Embryonic facial prominence (tissue), 1 donor: ENCODE results near the gene CLEC18A.
"Not testable (repeated sequence)": the region's sequence is repeated elsewhere in the genome, so short reads cannot be mapped to it uniquely, and the experiment has no call there.

Source experiments
- DNase-seq: peaks from one replicate; pipeline ENCODE4 v3.0.0-alpha.2; 2016; ENCODE audit errors: extremely low spot score

Gene CLEC18A

DNA sequence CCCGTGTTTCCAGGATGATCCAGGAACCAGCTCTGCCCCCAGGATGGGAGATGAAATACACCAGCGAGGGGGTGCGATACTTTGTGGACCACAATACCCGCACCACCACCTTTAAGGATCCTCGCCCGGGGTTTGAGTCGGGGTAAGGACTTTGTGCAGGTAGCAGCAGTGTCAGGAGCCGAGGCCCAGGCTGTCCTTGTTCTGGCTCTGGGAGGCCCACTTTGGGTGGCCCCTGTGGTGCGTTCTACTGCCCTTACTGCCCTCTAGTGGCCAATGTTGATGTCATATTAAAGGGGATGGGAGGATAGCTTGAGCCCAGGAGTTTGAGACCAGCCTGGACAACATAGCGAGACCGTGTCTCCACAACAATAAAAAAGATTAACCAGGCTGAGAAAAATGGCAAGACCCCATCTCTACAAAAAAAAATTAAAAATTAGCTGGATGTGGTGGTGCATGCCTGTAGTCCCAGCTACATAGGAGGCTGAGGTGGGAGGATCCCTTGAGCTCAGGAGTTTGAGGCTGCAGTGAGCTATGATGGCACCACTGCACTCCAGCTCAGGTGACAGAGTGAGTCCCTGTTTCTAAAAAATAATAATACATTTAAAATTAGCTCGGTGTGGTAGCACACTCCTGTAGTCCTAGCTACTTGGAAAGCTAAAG, 20.9 kb upstream of the CLEC18A start:
- no peak for DNase-seq

DNA sequence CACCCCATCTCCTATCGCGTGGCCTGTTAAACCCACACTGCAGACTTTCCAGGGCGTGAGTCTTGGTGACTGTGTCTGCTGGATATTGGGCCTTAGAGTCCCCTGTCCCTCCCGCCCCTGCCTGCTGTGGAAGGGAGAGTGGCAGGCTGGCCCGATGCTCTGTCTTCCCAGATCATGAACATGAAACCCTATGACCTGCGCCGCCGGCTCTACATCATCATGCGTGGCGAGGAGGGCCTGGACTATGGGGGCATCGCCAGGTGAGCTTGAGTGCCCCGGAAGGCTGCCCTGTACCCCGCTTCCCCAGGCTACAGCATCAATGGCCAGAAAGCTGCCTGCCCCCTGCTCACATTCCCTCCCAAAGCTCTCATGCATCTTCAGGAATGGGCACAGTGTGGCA, 19.5 kb upstream of the CLEC18A start:
- DNase-seq, result no peak

DNA sequence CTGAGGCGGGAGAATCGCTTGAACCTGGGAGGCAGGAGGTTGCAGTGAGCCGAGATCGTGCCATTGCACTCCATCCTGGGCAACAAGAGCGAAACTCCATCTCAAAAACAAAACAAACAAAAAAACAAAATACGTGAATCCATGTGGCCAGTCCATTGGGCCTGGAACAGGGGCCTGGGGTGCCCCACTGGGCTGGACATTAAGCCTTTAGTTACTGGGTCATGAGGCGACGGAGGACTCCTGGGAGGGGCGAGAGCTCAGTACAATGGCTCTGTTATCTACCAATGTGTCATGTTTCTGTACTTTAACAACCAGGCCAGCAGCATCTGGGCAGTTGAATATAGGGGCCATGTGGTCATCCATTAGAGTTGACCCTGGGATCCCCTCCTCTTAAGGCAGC, 18.9 kb upstream of the CLEC18A start:
- no peak for DNase-seq

DNA sequence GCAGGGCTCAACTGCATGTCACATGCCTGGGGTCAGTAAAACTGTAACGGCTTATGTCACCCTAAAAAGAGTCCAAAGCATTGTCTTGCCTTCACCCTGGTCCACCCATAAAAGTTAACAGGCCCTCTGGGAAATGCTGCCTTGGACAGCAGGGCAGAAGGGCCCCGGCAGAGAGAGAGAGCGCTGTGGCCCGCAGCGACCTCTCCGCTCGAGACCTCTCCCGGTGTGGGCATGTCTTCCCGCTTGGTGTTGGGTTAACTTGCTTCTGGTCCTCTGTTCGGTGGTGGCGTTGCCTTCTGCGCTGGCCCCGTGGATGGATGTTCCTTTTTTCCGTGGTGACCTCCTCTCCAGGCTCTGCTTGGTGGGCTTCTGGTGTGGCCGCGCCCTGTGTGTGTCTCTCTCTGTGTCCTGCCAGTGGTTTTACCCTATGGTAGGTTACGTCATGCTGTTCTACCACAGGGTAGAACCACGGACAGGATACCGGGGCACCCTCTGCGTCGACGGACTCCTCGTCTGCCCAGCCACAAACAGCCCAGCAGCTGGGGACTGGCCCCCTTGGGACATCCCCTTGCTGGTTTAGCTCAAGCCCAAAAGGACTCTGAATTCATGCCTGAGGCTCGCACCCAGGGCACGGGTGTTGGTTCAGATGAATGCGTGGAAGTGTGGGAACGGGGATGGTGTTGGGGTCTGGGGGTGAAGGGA, 18.3 kb upstream of the CLEC18A start:
- DNase-seq, result no peak

DNA sequence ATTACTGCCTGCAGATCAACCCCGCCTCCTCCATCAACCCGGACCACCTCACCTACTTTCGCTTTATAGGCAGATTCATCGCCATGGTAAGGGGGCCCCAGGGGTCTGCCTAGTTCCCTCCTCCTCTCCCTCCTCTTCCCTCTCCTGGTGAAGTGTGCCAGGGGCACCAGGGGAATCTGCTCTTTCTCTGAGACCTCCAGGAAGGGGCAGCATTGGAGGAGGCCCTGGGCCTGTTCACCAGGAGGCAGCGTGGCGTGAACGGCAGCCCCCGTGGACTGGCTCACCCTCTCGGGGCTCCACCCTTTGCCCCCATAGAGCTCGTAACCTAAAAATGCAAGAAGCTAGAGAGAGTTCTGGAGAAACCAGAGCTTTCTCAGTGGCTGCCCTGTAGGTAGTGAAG, 17.1 kb upstream of the CLEC18A start:
- DNase-seq, result no peak

DNA sequence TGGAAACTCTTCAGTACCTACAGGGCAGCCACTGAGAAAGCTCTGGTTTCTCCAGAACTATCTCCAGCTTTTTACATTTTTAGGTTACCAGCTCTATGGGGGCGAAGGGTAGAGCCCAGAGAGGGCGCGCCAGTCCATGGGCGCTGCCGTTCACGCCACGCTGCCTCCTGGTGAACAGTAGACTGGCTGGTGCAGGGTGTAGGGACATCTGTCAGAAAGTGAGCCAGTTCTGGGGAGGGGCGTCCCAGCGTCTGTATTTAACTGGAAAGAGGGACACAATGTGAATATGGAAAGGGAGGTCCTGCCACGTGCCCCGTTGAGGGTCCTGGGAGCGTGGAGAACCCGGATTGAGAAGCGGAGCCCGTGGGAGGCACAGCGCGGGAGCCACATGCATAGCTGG, 16.4 kb upstream of the CLEC18A start:
- no peak for DNase-seq

DNA sequence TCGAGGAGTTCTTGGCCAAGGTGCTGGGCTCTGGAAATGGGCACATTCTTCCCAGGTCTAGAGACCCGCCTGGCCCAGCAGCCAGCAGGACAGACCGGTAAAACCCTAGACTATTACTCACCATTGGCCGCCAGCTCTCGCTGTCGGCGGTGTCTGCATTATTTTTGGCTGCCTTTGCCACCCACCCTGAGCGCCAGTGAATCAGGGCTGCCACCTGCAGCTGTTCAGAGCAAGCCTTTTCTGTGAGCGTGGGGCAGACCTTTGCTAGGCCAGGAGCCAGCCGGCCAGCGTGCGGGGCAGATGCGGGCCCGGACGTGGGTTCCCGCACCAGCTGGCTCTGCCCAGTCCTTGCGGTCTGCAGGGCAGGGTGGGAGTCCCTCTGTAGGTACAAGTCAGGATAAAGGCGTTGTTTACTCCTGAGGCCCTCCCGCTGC, 15.8 kb upstream of the CLEC18A start:
- DNase-seq, result no peak

DNA sequence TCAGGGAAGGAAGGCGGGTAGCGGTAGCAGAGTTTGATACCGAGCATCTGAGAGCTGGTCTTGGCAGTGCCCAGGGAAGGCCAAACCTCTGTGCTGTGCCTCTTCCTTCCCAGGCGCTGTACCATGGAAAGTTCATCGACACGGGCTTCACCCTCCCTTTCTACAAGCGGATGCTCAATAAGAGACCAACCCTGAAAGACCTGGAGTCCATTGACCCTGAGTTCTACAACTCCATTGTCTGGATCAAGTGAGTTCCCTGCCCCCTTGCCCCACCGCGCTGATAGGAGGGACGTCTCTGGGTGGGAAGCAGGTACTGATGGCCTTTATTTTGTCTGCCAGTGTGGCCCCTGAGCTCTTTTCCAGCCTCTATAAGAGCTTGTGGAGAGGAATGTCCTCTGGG, 15.4 kb upstream of the CLEC18A start:
- DNase-seq, result no peak

DNA sequence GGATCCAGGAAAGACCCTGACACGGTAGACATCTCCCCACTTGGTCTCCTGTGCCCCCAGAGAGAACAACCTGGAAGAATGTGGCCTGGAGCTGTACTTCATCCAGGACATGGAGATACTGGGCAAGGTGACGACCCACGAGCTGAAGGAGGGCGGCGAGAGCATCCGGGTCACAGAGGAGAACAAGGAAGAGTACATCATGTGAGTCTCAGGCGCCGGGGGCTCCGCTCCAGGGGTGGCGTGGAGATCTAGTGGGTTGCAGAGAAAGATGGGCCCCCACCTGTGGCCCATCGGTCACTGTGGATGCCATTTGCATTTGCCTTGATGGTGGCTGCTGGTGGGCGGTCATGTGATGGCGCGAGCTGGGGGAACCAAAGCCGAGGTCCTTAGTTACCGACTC, 14.9 kb upstream of the CLEC18A start:
- DNase-seq, result no peak

DNA sequence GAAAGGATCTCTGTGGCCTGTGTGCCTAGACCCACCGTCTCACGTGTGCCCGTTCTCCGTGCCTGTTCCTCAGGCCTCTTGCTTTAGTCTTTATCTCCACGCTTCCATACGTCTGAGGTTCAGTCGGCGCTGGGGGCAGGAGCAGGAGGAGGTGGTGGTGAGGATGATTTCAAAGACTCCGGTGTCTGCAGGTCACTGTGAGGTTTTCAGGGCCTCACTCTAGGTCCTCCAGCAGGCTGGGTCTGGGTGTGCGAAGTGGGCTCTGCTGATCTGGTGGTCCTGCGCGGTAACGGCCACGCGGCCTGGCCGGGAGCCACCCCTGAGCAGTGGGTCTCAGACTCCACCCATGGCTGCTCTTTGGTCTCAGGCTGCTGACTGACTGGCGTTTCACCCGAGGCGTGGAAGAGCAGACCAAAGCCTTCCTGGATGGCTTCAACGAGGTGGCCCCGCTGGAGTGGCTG, 14.4 kb upstream of the CLEC18A start:
- no peak for DNase-seq

DNA sequence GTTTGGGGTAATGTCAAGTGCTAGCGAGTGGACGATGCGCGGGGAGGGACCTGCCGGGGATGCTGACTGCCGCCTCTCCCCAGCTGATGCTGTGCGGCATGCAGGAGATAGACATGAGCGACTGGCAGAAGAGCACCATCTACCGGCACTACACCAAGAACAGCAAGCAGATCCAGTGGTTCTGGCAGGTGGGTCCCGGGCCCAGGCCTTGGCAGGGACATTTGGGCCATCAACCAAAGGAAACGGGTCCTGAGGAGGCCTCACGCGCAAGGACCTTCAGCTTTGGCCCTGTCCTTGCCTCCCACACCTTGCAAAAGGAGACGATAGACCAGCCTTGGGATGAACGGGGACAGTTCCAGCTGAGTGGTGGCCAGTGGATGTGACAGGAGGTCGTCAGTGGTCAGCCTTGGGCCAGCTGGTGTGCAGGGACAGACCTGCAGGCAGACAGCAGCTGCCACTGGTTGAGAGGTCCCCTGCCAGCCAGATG, 13.6 kb upstream of the CLEC18A start:
- no peak for DNase-seq

DNA sequence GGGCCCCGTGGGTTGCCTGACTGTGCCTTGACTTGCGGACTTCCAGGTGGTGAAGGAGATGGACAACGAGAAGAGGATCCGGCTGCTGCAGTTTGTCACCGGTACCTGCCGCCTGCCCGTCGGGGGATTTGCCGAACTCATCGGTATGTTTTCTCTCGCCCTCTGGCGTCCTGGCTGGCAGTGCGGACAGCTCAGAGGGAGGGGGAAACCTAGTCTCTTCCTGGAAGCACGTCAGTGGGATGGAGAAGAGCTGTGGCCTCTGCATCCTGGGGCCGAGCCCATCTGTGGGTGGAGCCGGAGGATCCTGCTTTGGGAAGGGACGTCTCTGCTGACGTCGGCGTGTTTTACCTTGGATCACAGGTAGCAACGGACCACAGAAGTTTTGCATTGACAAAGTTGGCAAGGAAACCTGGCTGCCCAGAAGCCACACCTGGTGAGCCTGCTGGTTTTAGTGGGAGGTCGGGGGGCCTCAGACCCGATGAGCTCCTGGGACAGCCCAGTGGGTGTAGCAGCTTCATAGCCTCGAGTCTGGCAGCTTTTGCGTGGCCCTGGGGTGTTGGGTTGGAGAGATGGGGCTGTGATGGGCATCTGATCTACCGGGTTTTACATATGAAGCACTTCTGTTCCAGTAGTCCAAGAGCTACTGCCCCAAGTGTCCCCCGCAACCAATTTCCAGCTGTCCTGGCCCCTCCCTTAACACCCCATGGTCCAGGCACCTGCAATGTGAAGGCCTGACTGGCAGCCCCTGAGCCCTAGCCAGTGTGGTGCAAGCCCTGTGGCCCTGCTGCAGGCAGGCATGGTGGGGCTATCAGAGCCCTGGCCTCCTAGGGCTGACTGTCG, 11.9 kb upstream of the CLEC18A start:
- DNase-seq, result no peak

DNA sequence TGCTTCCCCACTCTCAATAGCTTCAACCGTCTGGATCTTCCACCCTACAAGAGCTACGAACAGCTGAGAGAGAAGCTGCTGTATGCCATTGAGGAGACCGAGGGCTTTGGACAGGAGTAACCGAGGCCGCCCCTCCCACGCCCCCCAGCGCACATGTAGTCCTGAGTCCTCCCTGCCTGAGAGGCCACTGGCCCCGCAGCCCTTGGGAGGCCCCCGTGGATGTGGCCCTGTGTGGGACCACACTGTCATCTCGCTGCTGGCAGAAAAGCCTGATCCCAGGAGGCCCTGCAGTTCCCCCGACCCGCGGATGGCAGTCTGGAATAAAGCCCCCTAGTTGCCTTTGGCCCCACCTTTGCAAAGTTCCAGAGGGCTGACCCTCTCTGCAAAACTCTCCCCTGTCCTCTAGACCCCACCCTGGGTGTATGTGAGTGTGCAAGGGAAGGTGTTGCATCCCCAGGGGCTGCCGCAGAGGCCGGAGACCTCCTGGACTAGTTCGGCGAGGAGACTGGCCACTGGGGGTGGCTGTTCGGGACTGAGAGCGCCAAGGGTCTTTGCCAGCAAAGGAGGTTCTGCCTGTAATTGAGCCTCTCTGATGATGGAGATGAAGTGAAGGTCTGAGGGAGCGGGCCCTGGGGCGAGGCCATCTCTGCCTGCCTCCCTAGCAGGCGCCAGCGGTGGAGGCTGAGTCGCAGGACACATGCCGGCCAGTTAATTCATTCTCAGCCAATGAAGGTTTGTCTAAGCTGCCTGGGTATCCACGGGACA, 11.1 kb upstream of the CLEC18A start:
- DNase-seq, result no peak

DNA sequence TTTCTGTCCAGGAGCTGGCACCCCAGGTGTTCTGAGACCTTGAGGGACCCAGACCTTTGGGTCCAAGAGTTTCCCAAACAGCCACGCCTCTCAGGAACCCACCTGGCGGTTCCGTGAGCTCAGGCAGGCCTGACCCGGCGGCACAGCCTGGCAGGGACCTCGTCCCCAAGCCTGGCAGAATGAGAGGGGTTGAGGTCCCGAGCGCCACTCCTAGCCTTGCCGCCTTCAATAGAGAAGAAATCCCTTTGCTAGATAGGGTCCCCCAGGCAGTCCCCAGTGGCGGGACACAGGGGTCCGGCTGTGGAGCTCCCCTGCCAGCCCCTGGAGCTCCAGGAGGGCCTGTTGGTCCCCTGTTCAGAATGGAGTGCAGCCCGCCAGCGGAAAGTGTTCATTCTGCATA, 10.5 kb upstream of the CLEC18A start:
- no peak for DNase-seq

DNA sequence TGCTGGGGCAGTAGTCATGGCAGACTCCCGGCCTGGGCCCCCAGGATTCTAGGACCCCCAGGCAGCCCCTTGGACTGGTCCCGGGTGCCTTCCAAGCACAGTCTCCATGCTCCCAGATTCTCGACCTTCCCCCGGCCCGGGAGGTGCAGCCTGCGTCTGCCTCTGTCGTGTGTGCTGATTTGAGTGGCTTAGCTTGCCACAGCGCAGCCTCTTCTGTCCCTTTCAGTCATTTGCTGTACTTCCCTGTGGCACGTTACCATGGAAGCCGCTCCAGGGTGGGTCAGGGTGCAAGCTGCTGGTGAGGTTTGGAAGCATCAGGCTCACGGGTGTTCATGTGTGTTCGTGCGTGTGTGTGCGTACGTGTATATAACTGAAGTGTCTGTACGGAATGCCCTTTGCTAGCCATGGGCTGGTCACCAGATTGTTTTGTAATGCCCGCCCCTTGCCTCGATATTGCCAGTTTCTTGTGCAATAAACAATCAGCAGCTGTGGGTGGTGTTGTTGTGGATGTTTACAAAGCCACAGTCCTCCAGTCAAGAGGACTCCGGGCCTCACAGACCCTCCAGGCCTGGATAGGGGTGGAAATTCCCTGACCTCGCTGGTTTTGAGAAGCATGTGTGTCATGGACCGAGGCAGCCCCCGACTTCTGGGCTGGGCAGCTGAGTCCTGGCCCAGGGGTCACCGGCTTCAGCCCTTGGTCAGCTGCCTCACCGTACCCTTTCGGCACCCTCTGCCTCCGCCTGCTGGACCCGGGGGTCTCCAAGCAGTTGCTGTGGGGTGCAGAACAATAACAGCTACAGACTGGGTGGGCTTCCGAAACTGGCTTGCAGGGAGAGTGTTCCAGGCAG, 9.7 kb upstream of the CLEC18A start:
- DNase-seq, result no peak

DNA sequence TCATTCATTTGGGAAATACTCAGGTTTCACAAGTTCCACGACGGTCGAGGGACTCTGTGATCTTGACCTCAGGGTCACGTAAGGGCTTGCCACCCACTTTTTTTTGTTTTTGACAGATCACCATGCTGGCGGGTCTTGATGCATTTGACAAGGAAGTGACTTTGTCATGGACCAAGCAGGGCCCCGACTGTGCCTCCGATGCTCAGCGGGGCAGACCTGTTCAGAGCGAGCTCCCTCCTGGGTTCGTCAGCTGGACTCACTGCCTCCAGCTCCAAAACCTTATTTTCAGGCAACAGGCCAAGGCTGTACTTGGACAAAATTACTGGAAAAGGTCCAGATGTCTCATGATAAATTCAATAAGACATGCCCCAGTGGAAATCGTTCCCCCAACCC, 9.0 kb upstream of the CLEC18A start:
- no peak for DNase-seq

DNA sequence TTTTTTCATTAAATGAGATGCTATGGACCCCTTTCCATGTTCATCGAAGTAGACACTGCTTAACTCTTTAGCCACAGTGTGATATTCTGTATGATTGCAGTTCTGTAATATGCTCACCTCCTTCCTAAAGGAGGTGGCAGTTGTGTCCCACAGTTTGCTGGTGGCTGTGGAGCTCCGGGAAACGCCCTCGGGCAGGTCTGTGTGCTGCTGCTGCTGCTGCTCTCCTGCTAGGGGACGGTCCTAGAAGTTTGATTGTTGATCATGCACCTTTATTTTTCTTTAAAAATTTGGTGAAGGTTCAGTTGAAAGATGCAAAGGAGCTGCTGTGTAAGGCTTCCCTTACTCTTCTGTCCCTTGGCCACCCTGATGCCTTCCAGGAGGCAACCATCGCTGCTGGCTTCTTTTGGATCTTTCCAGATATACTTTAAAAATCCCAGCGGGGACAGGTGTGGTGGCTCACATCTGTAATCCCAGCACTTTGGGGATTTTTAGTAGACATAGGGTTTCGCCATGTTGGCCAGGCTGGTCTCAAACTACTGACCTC, 8.4 kb upstream of the CLEC18A start:
- no peak for DNase-seq

DNA sequence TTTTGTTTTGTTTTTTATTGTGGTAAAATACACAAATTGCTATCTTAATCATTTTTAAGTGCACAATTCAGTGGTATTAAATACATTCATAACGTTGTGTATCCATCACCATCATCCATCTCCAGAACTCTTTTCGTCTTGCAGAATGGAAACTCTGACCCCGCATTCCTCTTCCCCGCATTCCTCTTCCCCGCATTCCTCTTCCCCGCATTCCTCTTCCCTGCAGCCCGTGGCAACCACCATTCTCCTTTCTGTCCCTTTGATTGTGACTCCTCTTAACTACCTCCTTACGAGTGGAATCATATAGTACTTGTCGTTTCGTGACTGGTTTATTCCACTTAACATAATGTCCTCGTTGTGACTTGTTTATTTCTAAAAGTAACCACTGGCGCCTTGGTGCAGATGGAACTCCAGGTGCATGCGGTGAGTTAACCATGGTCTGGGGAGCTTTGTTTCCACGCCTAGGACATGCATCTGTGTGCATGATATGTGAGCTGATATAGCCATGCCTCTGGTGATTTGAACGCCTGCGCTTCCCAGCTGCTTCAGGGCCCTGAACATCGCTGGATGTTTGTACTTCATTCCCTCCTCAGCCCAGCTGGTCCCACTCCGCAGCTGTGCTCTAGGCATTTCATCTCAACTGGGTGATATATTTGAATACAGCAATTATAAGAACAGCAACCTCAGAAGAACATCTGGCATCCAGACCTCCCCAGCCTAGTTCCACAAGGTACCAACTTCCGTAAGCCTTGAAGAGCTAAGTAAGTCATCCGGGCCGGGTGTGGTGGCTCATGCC, 7.7 kb upstream of the CLEC18A start:
- not testable (repeated sequence) for DNase-seq

DNA sequence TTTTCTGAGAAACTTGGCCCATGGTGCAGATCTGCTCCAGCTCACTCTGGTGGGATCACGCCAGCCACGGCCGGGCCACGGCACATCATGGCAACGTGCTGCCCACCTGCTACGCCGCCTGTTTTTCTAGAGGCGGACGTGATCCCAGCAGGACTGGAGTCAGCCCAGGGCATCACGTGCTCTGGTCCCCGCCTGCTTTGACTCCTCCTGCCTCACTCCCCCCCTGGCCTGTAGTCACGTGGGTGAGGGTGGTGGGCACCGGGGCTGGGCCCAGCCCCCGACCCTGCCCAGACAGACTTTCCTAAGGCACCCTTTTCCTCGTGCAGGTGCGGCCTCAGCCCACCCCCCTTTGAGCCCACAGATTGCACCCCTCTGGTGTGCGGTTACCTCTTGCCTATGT, 723 bp upstream of the CLEC18A start:
- not testable (repeated sequence) for DNase-seq

DNA sequence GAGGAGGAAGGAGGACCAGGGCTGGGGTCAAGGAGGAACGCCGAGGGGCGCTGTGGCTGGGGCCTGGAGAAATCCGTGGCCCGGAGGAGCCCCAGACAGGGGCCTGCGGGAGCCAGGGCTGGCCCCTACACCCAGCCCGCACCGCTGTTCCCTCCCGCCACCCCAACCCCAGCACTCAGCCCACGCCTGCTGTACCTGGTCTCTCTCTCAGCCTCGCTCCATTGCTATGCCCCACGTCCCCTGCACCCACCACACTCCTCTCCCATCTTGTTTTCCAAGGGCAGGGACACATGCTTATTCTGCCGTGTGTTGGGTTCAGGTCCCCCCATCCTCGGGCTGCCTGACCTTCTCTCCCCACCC, 518 bp downstream of the CLEC18A start:
- DNase-seq, result not testable (repeated sequence)
